BLaER1 (cell line): ENCODE measurements around the gene UTP20.

Experiments used
- H3K27ac ChIP-seq: shearing (Covaris generic); formaldehyde crosslinking; 2 replicates; pipeline ENCODE4 v1.8.1; 2022
- H3K27me3 ChIP-seq: shearing (Covaris generic); formaldehyde crosslinking; 2 replicates; pipeline ENCODE4 v1.8.1; 2022
- H3K36me3 ChIP-seq: shearing (Covaris generic); formaldehyde crosslinking; 2 replicates; pipeline ENCODE4 v1.8.1; 2022
- H3K4me1 ChIP-seq: shearing (Covaris generic); formaldehyde crosslinking; 2 replicates; pipeline ENCODE4 v1.8.1; 2022
- H3K4me2 ChIP-seq: shearing (Covaris generic); formaldehyde crosslinking; 2 replicates; pipeline ENCODE4 v1.8.1; 2022
- H3K4me3 ChIP-seq: shearing (Covaris generic); formaldehyde crosslinking; 2 replicates; pipeline ENCODE4 v1.8.1; 2022
- H3K9ac ChIP-seq: shearing (Covaris generic); formaldehyde crosslinking; 2 replicates; pipeline ENCODE4 v1.8.1; 2022
- H3K9me3 ChIP-seq: shearing (Covaris generic); formaldehyde crosslinking; 2 replicates; pipeline ENCODE4 v1.8.1; 2022
- H4K20me1 ChIP-seq: shearing (Covaris generic); formaldehyde crosslinking; 2 replicates; pipeline ENCODE4 v1.8.1; 2022
- Cebpa-rat ChIP-seq: shearing (Covaris generic); IDR thresholded peaks from 2 replicates; pipeline ENCODE4 v1.8.1; 2022

UTP20 gene

DNA sequence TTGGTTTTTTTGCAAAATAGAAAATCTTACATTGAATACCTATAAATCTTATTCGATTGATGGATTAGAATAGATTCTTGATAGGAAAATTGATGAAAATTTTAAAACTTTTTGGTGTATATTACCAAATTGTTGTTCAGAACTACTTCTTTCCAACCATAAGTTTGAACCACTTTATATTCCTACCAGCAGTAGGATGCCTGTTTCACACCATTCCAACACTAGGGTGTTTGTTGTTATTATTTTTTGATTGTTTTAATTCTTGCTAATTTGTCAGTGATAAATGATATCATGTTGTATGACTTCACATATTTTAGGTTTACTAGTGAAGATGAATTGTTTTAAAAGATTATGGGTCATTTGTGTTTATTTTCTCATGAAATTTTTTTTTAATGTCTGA lies 43.4 kb downstream of the UTP20 start:
- no peaks in the 10 kb centered on the region for H4K20me1 ChIP-seq
- peaks cover 56% of the 10 kb centered on the region for H3K36me3 ChIP-seq
- H3K27me3 ChIP-seq = no peaks in the 10 kb centered on the region
- H3K4me1 ChIP-seq = no peaks in the 10 kb centered on the region
- no peak for TF ChIP-seq Cebpa-rat
- no peak overlapping the region for H3K4me2 ChIP-seq
- no peak overlapping the region for H3K27ac ChIP-seq
- H3K9me3 ChIP-seq = no peaks in the 10 kb centered on the region
- H3K9ac ChIP-seq = no peak overlapping the region
- no peak overlapping the region for H3K4me3 ChIP-seq

DNA sequence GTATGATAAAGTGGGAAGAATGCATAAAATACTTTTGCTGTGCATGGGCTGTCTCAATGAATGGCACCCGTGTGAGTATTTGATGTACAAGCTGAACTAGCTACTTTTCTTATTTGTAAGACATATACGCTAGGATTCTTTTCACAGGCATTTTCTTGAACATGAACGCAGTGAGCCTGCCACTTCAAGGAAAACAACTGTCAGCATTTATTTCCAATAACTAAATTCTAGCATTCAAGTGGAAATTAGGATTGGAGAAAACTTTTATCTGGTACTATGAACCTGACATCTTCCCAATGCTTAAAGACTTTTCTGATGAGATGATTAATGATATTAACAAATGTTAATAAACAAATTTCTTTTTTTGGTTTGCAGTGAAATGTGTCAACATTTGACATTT lies 45.7 kb downstream of the UTP20 start:
- Histone ChIP-seq H4K20me1 (no peaks in the 10 kb centered on the region), H3K9ac (no peak overlapping the region), H3K27me3 (no peaks in the 10 kb centered on the region), H3K9me3 (no peaks in the 10 kb centered on the region), H3K4me1 (no peaks in the 10 kb centered on the region), H3K36me3 (peaks cover 57% of the 10 kb centered on the region), H3K4me3 (no peak overlapping the region), H3K4me2 (no peak overlapping the region), H3K27ac (no peak overlapping the region)
- TF ChIP-seq Cebpa-rat = no peak

DNA sequence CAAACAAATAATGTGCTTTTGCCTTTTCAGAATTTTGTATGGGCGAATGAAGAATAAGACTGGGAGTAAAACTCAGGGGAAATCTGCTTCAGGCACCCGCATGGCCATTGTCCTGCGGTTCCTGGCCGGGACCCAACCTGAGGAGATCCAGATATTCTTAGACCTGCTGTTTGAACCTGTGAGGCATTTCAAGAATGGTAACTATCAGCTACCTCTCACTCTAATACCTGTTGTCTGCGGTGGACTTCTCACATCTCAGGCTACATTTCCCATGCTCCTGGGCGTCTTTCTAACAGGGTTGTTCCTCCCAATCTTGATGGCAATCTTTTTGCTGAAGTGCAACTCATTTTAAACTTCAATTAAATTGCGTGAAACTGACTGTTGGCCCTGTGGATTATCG lies 47.1 kb downstream of the UTP20 start:
- Histone ChIP-seq H3K36me3 (peaks cover 57% of the 10 kb centered on the region), H3K4me3 (no peak overlapping the region), H3K9me3 (no peaks in the 10 kb centered on the region), H3K9ac (no peak overlapping the region), H3K27me3 (no peaks in the 10 kb centered on the region), H4K20me1 (no peaks in the 10 kb centered on the region), H3K27ac (no peak overlapping the region), H3K4me2 (no peak overlapping the region), H3K4me1 (no peaks in the 10 kb centered on the region)
- no peak for TF ChIP-seq Cebpa-rat

DNA sequence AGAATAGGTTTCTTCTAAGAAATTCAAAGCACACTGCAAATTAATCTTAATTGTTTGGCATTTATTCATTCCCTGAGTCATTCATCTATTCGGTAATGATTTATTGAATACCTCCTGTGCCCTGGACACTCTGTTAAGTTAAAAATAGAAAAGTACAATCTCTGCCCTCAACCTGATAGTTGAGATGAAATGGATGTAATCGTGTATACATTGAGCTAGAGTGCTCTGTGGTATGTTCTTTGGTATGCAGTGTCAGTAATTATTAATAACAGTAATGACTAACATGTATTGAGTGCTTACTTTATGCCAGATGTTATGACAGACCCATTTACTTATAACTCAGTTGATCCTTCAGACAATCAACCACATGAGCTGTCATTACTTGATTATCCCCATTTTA lies 47.6 kb downstream of the UTP20 start:
- H3K4me3 ChIP-seq = no peak overlapping the region
- H3K36me3 ChIP-seq = peaks cover 60% of the 10 kb centered on the region
- H3K9me3 ChIP-seq = no peaks in the 10 kb centered on the region
- H4K20me1 ChIP-seq = no peaks in the 10 kb centered on the region
- no peak for TF ChIP-seq Cebpa-rat
- H3K27me3 ChIP-seq = no peaks in the 10 kb centered on the region
- H3K4me2 ChIP-seq = no peak overlapping the region
- H3K4me1 ChIP-seq = no peaks in the 10 kb centered on the region
- H3K9ac ChIP-seq = no peak overlapping the region
- H3K27ac ChIP-seq = no peak overlapping the region

DNA sequence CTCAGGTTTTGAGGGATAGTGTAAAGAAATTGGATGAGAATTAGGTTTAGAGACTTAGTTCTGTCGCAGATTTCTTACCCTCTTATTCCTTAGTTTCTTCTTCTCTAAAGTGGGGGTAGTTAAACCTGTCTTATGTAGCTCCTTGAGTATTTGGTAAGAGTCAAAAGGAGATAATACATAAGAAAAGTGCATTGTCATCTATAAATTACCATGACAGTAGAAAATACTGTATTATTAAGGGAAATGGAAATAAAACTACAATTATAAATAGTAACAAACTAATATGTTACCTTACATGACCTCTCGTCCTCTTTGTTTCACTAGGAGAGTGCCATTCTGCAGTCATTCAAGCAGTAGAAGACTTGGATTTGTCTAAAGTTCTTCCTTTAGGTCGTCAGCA lies 49.0 kb downstream of the UTP20 start:
- H4K20me1 ChIP-seq = no peaks in the 10 kb centered on the region
- no peaks in the 10 kb centered on the region for H3K4me1 ChIP-seq
- no peak overlapping the region for H3K9ac ChIP-seq
- TF ChIP-seq Cebpa-rat = no peak
- peaks cover 68% of the 10 kb centered on the region for H3K36me3 ChIP-seq
- H3K27ac ChIP-seq = no peak overlapping the region
- no peak overlapping the region for H3K4me2 ChIP-seq
- no peak overlapping the region for H3K4me3 ChIP-seq
- no peaks in the 10 kb centered on the region for H3K9me3 ChIP-seq
- H3K27me3 ChIP-seq = no peaks in the 10 kb centered on the region

- H3K4me2 ChIP-seq = no peak overlapping the region
- no peaks in the 10 kb centered on the region for H4K20me1 ChIP-seq
- no peaks in the 10 kb centered on the region for H3K9me3 ChIP-seq
- TF ChIP-seq Cebpa-rat = no peak
- peaks cover 72% of the 10 kb centered on the region for H3K36me3 ChIP-seq
- H3K4me1 ChIP-seq = no peaks in the 10 kb centered on the region
- H3K9ac ChIP-seq = no peak overlapping the region
- H3K4me3 ChIP-seq = no peak overlapping the region
- no peaks in the 10 kb centered on the region for H3K27me3 ChIP-seq
- no peak overlapping the region for H3K27ac ChIP-seq
Measured at GRCh38 chr12:101330631-101331030, 50.7 kb downstream of the UTP20 start.

- Histone ChIP-seq H3K4me2 (no peak overlapping the region), H3K9ac (no peak overlapping the region), H3K4me1 (no peaks in the 10 kb centered on the region), H3K27me3 (no peaks in the 10 kb centered on the region), H4K20me1 (no peaks in the 10 kb centered on the region), H3K4me3 (no peak overlapping the region), H3K27ac (no peak overlapping the region), H3K9me3 (no peaks in the 10 kb centered on the region), H3K36me3 (peaks cover 59% of the 10 kb centered on the region)
- TF ChIP-seq Cebpa-rat = no peak
Measured at GRCh38 chr12:101336437-101336836, 56.5 kb downstream of the UTP20 start.

GRCh38 chr12:101338087-101338486 lies 58.2 kb downstream of the UTP20 start:
- Histone ChIP-seq H4K20me1 (no peaks in the 10 kb centered on the region), H3K36me3 (peaks cover 66% of the 10 kb centered on the region), H3K9ac (no peak overlapping the region), H3K27ac (no peak overlapping the region), H3K27me3 (no peaks in the 10 kb centered on the region), H3K9me3 (no peaks in the 10 kb centered on the region), H3K4me3 (no peak overlapping the region), H3K4me2 (no peak overlapping the region), H3K4me1 (no peaks in the 10 kb centered on the region)
- TF ChIP-seq Cebpa-rat = no peak

GRCh38 chr12:101343893-101344292 lies 64.0 kb downstream of the UTP20 start:
- Histone ChIP-seq H3K27me3 (no peaks in the 10 kb centered on the region), H3K9ac (no peak overlapping the region), H3K4me1 (no peaks in the 10 kb centered on the region), H3K9me3 (peaks cover 3% of the 10 kb centered on the region; the same call in 1 of the 2 replicates), H3K4me2 (no peak overlapping the region), H3K27ac (no peak overlapping the region), H3K36me3 (peaks cover 88% of the 10 kb centered on the region), H3K4me3 (no peak overlapping the region), H4K20me1 (no peaks in the 10 kb centered on the region)
- no peak; the same call in 1 of the 2 replicates for TF ChIP-seq Cebpa-rat

DNA sequence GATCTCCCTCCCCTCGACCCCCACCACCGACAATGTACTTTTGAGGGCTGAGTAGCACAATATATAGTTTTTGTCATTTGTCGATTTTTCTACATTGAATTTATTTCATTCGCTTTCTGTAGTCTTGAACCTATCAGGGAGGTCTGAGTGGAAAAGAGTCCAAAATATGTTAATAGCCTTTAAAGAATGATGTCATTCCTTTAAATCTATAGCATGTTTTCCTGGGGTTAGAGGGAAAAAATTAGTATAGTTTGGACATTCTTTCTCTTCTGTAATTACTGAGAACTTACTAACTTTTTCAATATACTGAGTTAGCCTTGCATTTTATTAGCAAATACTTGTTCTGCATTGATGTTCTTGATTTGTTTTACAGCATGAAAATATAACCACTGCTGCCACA lies 71.8 kb downstream of the UTP20 start:
- Histone ChIP-seq H3K4me2 (no peak overlapping the region), H3K9ac (no peak overlapping the region), H3K4me1 (no peaks in the 10 kb centered on the region), H3K27me3 (no peaks in the 10 kb centered on the region), H3K9me3 (peaks cover 12% of the 10 kb centered on the region), H4K20me1 (no peaks in the 10 kb centered on the region), H3K4me3 (no peak overlapping the region), H3K36me3 (peaks cover 82% of the 10 kb centered on the region), H3K27ac (no peak overlapping the region)
- no peak for TF ChIP-seq Cebpa-rat

DNA sequence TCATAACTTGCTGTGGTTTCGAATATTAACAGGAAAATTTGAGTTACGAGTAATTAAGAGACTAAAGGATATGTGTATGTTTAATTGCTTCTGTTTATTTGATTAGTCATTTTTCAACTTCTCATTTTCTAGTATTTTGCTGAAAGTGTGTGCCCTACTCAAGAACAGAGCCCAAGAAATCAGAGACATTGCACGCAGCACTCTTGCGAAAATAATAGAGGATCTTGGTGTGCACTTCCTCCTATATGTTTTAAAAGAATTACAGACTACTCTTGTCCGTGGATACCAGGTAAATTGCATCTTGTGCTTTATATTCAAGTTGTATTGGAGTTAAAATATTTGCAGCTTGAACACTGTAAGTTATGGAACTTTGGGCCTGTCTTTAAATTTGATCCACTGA lies 76.9 kb downstream of the UTP20 start:
- Histone ChIP-seq H3K27ac (no peak overlapping the region), H3K36me3 (peaks cover 81% of the 10 kb centered on the region), H3K4me2 (no peak overlapping the region), H3K4me3 (no peak overlapping the region), H3K9ac (no peak overlapping the region), H3K27me3 (no peaks in the 10 kb centered on the region), H3K4me1 (no peaks in the 10 kb centered on the region), H4K20me1 (no peaks in the 10 kb centered on the region), H3K9me3 (no peaks in the 10 kb centered on the region)
- no peak for TF ChIP-seq Cebpa-rat
